ENCODE data around the gene ZNF428.
"Not testable (repeated sequence)": the region's sequence is repeated elsewhere in the genome, so short reads cannot be mapped to it uniquely, and the experiment has no call there.

ZNF428 gene

DNA sequence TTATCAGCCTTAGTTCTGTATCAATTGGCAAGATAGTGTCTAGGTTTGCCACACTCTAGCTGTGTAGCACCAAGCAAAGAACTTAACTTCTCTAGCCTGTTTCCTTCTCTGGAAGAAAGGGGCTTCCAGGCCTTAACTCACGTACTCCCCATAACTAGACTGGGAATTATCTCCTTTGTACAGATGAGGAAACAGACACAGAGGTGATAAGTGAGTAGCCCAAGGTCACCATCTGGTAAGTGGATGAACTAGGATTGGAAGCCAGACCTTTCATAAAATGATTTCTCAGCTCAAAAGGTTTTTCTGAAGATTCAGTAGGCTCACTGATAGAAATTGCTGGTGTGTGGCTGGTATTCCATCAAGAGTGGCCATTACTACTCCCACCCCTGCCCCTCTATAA is 3.1 kb downstream of the ZNF428 start:
- DNase-seq = no peak

DNA sequence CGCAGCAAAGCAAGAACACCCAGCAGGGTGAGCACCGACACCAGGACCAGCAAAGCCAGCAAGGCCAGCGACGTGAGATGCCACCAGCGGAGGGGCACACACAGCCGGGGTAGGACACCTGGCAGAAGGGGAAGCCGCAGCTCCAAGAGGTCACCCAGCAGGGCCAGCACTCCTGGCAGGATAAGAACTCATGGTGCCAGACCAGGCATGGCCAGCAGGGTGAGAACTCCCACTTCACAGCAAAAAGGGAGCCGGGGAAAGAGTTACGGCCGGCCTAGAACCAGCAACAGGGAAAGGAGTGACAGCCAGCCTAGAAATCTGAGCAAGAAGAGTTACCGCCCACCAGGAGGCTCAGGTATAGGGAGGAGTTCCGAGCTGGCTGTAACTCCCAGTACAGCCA is 7.1 kb downstream of the ZNF428 start:
- DNase-seq = no peak

DNA sequence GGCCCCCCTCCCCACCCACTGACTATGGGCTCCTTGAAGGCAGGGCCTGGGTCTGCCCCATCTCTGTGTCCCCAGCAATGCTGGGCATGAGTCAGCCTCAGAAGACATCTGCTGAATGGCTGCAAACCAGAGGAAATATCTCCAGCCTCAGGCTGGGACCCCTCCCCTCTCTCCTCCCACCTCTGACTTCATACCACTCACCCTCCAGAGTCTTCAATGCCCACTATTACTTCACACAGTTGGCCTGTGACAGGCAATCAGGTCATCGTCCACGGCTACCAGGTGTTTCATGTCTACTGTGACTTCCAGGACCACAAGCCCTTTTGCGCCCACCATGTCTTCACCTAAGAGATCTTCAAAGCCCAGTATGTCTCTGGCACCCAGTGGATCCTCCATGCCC is 7.6 kb downstream of the ZNF428 start, which contains the start of gene SRRM5:
SRRM5 (plus strand) TSS at position 301 of the 400 bp plus-strand sequence; CDS start at position 335, 34 bp downstream.
- DNase-seq = no peak

DNA sequence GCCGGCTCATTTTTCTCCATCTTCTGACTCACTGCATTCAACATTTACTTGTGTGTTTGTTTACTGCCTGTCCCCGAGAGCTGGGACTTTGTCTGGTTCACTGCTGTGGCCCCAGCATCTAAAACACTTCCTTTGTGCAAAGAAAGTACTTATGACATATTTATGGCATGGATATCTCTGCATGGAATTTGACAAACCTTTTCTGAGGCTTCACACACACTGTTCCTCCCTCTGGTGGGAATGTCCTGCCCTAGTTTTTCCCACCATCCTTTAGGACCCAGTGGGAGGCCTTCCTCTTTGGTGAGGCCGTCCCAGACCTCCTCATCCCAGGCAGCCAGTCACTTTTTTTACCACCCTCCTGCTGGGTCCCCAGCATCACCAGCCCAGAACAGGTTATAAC is 8.9 kb downstream of the ZNF428 start:
- DNase-seq = no peak

DNA sequence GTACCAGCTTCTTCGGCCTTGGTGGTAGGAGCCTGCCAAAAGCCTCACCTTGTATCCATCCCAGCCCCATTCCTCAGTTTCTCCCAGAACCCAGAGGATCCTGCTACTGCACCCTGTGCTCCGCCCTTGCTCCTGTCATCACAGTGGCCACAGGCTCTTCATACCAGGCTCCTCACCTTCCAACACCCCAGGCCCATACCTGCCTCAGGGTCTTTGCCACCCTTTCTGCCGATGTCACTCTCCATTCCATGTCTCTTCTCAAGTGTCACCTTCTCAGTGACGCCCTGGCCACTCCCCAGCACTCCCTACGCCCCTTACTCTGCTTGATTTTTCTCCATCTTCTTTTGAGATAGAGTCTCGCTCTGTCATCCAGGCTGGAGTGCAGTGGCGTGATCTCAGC is 9.6 kb downstream of the ZNF428 start:
- DNase-seq = no peak

DNA sequence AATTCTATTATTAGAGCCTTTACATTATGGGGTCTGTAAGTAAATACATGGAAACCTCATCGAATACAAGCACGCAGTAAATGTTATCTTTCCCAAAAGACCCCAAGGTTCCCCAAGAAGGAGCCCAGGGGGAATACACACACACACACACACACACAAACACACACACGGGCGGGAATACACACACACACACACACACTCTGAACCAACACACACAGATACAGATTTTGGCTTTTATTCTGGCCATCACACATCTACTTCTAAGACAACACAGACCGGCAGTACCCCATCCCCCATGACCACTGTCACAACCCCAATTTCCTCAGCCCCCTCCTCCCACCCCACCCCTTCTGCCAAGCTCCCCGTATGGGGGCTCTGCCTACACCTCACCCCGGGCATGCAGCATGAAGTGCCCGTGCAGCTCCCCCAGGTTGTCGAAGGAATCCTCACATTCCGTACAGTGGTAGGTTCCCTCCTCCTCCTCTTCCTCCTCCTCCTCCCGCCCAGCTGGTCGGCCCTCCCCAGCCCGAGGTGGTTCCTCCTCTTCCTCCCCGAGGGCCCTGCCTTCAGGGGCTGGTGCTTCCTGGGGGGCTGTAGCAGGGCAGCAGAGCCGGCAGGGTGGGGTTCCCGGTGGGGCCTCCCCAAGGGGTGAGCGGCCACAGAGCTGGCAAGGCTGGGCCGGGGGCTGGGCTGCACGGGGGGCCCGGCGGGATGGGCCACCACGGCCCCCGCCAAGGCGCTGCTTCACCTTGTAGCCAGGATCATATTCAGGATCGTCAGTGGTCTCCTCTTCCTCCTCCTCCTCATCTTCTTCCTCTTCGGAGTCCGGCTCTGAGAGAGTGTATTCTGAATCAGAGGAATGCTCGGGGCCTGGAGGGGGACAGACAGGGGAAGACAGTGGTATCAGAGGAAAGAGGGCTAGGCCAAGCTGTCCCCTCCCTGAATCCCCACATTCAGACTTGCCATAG is 11.9 kb downstream of the ZNF428 start:
- no peak for DNase-seq

DNA sequence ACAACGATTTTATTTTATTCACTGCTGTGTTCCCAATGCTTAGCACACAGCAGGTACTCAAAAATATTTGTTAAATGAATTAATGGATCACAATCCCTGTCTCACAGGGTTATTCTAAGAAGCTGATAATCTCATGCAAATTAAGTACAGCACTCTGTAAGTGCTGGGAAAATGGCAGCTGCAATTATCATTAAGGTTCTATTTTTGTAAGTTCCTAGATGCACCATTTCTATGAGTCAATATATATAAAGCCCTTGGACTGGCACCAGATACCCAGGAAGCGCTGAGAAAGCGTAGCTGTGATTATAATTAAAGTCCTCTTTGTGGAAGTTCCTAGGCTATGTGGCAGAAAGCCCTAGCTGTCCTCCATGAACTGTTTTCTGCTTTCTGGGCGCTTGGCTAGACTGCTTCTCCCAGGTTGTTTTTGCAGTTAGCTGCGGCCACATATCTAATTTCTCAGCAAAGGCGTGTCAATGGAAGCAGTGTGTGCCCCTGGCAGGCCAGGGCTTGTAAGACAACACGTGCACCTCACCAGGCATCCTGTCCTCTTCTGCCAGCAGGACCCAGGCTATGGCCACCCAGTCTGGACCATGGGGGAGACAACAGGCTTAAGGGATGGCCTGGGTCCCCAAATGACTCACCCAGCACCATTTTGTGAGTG is 12.7 kb downstream of the ZNF428 start:
- no peak for DNase-seq

DNA sequence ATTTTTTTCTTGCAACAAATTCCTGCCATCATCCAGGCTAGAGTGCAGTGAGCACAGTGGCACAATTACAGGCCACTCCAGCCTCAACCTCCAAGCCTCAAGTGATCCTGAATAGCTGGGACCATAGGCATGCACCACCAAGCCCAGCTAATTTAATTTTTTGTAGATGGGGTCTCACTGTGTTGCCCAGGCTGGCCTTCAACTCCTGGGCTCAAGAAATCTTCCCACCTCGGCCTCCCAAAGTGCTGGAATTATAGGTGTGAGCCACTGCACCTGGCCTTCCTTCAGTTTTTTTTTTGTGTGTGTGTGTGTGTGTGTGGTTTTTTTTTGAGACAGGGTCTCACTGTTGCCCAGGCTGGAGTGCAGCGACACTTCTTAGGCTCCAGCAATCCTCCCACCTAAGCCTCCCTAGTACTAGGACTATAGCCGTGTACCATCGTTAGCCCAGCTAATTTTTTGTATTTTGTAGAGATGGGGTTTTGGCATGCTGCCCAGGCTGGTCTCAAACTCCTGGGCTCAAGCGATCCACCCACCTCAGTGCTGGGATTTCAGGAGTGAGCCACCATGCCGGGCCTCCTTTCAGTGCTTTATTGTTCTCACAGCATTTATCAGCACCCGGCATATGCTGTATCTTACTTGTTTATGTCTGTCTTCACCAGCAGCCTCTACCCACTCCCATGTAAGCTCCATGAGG is 13.4 kb downstream of the ZNF428 start:
- no peak for DNase-seq

DNA sequence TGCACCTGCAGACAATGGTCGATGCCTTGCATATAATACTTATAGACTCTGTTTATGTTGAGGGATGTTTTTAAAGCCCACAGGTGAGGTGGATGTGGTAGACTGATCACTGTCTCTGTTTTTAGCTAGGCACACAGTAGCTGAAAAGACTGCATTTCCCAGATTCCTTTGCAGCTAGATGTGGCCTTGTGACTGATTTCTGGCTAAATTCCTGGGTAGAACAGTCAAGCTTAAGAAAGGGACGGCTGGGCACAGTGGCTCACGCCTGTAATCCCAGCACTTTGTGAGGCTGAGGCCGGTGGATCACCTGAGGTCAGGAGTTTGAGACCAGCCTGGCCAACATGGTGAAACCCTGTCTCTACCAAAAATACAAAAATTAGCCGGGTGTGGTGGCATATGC is 19.1 kb downstream of the ZNF428 start:
- DNase-seq = not testable (repeated sequence)

DNA sequence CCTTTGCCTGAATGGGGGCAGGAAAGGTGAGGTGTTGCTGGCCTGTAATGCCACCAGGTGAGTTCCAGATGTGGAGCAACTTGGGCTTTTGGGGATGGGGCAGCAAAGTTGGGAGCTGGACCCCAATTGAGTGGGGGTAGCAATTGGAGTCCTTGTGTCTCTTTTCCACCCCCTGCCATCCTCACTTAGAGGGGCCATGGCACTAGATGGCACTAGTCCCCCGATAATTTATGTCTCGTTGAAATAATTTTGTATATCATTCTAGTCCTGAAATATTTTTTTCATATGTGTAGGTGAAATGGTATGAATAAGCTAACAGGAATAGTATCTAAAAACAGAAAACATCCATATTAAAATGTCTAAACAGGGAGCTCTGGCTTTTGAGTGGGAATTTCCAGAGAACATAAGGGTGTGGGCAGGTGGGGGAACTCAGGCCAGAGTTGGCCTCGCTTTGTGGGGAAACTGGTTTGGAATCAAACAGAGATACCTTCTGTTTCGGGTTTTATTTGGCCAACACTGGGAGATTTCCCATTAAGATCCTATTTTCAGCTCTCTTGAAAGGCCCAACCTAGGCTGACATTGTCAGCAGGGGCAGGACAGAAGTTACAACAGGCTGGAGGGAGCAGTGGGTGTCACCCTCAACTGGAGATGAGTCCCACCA is 19.7 kb downstream of the ZNF428 start:
- DNase-seq = no peak

DNA sequence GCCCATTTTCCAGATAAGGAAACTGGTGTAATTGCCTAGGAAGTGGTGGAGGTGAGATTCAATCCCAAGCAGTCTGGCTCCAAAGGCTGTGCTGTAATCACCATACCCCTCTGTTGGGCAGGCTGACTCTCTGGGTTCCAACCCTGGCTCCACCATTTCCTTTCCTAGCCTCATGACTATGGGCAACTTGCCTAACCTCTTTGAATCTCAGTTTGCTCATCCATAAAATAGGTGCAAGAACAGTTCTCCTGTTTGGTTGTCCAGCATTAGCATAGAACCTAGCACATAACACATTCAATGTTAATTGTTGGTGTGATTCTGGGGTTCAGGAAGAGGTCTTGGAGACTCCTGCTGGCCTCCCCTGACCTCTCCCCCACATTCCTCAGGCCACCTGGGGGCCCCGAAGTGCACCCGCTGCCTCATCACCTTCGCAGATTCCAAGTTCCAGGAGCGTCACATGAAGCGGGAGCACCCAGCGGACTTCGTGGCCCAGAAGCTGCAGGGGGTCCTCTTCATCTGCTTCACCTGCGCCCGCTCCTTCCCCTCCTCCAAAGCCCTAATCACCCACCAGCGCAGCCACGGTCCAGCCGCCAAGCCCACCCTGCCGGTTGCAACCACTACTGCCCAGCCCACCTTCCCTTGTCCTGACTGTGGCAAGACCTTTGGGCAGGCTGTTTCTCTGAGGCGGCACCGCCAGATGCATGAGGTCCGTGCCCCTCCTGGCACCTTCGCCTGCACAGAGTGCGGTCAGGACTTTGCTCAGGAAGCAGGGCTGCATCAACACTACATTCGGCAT is 20.8 kb downstream of the ZNF428 start:
- DNase-seq = no peak

DNA sequence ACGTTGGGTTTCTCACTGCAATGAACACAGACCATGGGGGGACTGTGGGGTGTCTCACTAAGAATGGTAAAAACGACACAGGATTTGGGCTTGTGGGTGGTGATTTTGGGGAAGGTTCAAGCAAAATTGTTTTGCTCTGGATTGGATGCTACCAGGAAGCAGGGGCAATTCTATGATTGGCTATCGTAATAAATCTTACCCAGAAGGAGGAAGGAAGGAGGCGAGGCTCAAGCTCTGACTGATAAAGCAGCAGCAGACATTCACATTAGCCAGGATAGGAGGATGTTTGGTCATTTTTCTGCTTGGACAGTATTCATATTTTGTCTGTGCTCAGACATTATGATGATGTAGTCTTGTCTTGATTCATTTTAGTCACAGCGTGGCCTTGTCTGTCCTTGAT is 21.6 kb downstream of the ZNF428 start:
- no peak for DNase-seq

DNA sequence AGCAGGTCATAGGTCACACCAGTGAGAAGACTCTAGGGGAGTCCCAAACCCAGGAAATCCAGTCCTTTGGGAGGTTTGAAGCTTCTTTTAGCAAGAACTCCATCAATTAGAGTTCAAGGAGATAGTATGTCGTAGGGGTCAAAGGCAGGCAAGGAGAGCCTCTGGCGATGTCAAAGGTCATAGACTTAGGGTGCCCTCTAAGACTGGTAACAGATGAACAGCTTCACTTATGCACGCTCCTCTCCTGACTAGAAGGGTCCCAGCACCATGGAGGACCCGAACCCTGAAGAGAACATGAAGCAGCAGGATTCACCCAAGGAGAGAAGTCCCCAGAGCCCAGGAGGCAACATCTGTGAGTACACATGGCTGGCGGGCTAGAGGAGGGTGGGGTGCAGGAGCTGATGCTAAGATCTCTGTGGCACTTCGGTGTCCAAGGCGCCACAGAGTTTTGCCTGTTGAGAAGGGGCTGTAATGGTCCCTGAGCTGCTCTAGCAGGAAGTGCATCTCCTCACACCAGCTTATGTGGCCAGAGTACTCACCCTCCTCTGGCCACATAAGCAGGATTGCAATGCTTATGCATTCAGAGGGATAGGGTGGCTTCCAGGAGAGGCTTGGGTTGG is 22.5 kb downstream of the ZNF428 start:
- no peak for DNase-seq

DNA sequence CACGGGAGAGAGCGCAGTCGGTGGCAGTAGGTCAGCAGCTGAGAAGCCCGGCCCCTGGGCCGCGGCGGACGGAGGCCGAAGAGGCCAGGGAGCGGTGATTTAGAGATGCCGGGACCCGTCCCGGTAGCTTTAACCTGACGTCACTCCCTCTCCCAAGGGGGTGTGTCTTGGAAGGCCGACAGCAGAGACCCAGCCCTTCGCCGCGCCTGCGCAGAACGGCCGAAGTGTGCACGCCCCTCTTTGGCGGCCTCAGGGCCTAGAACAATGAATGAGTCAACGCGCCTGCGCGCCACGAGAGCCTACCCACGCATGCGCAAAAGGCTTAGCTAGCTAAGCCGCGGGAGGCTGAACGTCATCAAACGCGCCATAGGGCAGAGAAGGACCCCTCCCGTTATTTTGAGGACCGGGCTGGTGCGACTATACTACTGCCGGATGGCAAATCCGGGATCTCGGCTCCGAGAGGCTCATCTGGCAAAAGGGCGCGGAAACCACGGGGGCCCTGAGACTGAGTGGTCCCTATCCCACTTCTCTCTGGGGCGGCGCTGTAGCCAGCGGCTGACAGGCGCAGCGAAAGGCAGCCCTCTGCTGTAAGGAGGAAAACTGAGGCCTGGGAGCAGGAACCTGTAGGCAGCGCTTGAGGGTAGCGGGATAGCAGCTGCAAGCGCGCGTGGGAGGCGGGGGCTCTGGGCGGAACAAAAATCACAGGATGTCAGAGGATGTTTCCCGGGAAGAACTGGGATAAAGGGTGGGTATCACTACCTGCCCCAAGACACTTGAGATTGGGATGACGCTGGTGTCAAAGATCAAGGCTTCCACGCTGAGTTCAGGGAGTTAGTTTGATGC is 23.2 kb downstream of the ZNF428 start, which contains the start of the genes IRGQ and ZNF576:
IRGQ (minus strand) TSS at position 136 of the 843 bp plus-strand sequence. CDS start 796 bp downstream, outside the sequence.
ZNF576 (plus strand) TSS at position 597 of the 843 bp plus-strand sequence. CDS start 514 bp downstream, outside the sequence.
- peak; percentile 100 for DNase-seq

DNA sequence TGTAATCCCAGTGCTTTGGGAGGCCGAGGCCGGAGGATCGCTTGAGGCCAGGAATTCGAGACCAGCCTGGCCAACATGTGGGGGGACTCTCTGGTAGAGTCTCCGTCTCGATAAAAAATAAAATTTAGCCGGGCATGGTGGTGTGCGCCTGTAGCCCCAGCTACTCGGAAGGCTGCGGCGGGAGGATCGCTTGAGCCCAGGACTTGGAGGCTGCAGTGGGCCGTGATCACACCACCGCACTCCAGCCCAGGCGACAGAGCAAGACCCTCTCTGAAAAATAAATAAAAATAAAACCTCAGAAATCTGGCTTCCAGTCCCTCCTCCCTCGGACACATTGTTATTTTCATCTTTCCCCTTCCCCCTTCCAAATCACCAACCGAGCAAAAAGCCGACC is 23.8 kb downstream of the ZNF428 start:
- DNase-seq = no peak

DNA sequence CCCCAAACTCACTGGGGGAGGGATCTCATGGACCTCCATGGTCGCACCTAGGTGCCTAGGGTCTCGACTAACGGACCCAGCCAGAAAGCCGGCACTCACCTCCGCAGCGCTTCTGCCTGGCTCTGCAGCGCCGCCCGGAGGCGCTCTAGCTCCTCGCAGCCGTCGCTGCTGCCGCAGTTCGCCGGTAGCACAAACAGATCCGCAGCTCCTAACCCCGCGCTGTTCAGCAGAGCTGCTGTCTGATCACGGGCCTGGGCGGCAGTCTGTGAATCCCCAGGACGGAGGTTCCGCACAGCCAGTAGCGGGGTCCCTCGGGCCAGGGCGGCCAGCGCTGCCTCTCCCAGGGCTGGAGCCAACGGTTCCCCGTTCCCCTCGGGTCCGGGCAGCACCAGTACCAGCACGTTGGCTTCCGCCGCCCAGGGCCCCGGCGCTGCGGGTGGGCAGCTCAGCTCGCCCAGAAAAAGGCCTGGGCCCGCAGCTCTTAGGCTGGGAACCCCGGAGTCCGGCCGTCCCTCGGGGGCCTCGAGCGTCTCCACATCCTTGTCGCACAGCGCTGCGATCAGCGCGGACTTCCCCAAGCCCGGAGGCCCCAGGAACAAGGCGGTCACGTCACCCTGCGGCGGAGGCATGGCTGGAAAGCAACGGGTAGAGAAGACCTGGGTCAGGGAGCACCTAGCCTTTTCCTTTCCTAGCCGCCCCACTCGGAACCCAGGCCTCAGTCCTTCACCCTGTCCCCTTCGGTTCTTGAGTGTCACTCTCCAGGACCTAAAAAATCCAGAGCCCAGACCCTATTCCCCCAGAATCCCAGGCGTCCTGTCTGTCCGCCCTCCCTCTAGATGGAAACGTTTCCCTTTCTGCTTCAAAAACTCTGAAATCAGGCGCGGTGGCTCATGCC is 24.5 kb downstream of the ZNF428 start:
- peak; percentile 80 for DNase-seq

DNA sequence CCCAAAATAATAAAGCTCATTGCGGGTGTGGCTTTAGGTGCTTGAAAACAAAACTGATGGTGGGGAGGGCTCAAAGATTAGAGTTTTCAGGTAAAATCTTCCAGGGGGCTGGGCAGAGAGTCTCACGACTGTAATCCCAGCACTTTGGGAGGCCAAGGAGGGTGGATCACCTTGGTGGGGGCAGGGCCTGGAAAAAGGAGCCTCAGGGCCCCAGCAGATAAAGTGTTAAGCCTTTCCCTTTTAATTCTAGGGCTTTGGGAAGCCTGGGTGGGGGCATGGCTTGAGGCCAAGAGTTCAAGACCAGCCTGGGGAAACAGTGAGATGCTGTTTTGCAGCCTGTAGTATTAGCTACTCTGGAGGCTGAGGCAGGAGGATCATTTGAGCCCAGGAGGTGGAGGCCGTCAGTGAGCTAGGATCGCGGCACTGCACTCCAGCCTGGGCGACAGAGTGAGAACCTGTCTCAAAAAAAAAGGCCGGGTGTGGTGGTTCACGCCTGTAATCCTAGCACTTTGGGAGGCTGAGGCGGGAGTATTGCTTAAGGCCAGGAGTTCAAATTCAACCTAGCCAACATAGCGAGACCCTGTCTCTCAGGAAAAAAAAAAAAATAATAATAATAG is 25.2 kb downstream of the ZNF428 start:
- no peak for DNase-seq

DNA sequence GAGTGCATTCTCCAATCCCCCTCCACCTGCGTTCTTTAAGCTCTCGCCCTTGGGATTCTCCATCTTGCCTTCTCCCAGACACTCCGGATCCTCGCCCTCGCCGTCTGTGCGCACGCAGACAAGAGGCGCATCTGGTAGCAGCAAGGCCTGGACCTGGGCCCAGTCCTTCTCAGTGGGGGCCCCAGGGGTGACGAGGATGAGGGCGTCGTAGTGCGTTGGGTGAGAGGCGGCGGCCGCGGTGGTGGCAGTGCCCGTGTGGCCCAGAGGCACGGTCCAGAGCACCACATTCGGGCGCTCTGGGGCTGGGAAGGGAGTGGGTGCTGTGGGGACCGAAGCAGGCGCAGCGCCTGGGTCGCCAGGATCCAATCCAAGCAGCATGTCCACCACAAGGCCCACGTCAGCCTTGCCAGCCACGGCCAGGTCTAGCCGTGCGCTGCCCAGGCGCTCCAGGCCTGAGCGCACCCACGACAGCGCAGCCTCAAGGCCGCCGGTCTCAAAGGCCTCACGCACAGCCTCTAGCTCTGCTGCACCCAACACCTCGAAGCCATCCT is 26.6 kb downstream of the ZNF428 start:
- no peak for DNase-seq

All from CD4-positive, alpha-beta T cell treated with Interleukin-17A for 4 hours (primary cell).